Activated CD4-positive, alpha-beta T cell treated with anti-CD3 and anti-CD28 coated beads, Interleukin-2, amount 50 U/mL, for 24 hours (primary cell): Measurements from ENCODE around the gene JAKMIP1.
"Not testable (repeated sequence)": the region's sequence is repeated elsewhere in the genome, so short reads cannot be mapped to it uniquely, and the experiment has no call there.

ENCODE experiments used
- DNase-seq, 2 donors: peaks; one replicate each; pipeline ENCODE4 v3.0.0-alpha.2; 2020; ENCODE audit warnings: low read depth in 1 of 2, low spot score in 1 of 2

The JAKMIP1 gene

DNA sequence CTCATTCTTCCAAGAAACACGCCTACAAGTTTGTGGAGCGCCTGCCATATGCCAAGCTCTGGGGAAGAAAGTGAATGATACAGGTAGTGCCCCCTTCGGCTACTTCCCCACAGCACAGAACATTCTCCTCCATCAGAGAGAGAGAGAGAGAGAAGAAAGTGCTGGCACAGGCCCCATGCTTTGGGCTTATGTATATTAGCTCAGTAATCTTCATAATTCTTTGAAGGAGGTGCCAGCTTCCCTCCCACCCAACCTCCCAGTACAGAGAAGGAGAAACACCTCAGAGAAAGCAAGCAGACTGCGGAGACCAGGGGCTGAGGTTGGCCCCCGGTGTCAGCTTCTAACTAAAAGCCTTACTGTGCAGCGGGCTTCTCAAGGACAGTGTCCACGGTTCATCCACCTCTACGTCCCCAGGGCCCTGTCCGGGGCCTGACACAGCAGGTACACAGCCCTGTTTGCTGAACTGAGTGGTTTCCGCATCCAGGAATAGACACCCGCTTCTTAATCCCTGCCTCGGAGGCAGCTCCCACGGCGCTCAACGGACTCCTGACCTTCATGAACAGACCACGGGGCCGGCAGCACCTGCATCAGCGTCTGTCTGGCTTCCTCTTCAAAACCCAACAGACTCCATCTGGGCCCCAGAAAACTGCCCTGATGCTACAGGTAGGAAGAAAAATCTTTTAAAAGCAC, 50.2 kb downstream of the JAKMIP1 start:
- DNase-seq, result no peak

DNA sequence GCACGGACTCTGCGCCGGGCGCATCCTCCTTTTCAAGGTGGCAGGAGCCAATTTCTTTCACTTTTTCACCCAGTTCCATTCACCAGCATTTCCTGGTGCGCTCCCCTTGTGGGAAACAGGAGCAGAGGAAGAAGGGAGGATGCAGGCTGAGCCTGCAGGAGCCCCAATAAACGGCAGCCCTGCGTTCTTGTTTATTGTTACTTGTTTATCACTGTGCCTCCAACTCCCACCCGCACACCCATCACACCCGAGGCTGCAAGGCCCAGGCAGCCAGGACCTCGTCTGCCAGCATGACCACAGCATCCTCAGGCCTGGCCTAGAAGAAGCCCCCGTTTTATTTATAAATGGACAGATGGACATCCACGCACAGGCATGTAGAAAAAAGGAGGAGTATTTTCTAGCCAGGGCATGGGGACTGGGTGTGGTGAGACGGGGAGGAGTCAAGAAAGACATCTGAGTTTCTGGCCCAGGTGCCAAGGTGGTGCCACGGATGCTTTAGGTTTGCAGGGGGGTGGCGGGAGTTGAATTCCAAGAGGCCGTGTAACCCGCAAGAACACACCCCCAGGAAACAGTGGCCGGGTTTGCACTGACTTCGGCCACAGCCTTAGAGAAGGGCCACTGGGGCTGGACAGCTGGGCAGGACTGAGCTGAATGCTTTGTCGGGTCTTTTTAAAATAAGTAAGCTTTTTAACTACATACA, 51.7 kb downstream of the JAKMIP1 start:
- DNase-seq, result no peak

DNA sequence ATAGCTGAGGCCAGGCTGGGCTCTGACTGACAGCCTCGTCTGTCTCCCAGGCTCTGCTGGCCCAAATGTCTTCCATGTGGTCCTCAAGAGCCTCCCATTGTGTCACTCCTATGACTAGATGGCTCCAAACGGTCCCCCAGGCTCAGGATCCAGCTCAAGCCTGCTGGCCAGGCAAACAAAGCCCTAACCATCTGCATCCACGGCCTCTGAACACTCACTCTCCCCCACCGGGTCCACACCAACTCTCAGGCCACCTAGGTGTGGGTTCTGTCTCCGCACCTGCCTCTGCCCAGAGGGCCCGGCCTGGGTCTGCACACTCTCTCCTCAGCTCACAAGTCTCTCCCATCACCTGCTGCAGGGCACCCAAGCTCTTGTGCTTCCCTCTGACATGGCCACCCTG, 52.9 kb downstream of the JAKMIP1 start:
- DNase-seq, result no peak

DNA sequence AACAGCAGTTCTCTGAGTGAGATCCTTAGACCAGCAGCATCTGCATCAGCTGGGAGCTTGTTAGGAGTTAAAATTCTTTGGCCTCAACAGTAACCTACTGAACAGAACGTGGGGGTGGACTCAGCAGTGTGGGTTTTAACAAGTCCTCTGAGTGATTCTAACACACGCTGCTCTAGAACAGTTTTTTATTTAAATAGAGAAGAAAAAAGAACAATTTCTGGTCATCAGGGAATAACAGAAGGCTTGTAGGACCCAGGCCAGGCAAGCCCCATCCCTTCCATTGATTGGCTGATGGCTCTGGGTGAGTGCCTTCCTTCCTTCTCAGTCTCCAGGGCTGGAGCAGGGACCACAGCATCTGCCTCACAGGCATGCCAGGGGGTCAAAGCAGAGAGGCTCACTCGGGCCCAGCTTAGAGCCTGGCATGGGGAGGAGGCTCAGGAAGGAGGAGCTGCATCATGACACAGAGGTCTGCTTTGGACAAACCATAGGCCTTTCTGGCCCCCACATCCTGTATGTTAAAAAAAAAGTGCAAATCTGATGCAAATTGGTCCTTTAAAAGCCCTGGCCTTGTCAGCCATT, 56.7 kb downstream of the JAKMIP1 start:
- no peak for DNase-seq

DNA sequence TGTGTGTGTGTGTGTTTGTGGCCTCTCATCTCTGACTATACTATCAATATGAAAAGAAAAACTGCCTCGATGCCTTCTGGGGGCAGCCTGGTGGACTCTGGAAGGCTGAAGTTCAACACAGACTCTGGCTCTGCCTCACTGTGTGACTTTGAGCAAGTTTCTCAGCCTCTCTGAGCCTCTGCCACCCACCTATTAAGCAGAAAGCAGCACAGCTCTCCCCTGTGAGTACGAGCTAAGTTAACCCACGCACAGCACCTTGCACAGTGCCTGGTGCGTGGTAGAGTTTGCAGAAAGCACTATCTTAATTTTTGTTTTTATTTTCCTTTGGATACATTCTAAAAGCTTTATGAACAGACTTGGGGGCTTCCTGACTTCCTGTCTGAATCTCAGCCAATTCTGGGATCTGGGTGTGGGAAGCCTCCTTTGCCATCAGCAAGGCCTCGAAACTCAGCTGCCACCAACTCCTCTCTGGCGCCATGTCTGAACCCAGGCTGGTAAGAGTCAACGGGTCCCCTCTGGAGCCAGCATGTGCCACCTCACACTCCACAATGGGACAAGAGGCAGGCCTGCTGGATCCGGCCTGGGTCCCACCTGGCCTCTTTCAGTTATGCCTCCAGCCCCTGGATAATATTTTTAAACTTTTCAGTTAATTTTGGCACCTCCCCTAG, 57.3 kb downstream of the JAKMIP1 start:
- no peak for DNase-seq

DNA sequence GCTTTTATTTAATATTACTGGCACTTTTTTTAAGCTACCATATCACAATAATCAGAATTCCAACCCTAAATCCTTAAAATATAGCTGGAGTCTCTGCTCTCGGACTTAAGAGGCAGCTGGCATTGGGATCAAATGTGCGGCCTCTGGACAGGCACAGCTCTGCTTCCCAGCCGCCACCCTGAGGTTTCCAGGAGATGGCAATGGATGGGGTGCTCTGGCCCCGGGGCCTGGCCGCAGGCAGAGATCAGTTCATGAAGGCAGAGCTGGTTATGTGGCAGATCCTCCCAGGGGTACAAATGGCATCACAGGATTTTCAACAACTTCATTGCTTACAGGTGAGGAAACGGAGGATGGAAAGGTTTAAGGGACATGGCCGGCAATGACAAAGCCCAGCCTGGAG, 57.8 kb downstream of the JAKMIP1 start:
- no peak for DNase-seq

DNA sequence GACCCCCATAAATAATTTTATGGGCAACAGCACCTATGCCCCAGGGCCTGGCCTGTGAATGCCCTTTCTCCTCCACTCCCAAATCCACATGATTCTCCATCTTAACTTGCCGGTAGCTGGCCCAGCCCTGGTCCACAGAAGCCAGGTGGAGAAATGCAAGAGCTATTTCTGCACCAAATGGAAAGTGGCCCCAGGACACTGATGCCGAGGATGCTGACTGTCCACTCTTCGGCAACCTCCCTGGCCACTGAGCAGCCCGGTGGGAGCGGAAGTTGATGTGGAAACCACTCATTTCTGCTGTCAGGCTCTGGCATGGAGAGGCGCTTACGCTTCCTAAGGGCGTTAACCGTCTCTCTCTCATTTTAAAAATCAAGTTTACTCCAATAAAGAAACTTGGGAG, 58.8 kb downstream of the JAKMIP1 start:
- DNase-seq, result no peak

DNA sequence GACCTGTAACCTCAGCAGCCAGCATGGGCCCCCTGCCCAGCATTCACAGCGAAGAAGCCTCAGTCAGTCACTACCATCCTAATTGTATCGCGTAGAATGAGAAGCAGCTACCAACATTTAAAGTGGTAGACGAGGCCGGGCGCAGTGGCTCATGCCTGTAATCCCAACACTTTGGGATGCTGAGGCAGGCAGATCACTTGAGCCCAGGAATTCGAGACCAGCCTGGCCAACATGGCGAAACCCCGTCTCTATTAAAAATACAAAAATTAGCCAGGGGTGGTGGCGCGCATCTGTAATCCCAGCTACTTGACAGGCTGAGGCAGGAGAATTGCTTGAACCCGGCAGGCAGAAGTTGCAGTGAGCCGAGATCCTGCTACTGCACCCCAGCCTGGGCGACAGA, 59.3 kb downstream of the JAKMIP1 start:
- not testable (repeated sequence) for DNase-seq

DNA sequence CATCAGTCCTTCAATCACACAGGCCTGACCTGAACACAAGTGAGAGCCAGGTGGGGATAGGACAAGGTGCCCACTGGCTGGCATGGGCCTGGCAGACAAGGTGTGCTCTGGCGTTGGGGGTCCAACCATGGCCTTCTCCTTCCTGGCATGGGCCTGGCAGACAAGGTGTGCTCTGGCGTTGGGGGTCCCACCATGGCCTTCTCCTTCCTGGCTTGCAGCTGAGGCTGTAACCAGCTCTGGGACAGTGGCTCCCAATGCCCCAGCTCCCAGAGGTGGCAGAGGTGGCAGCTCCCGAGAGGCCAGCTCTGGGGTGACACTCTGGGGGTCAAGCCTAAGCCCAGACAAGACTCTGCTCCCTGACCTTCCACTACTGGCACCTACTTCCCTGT, 62.6 kb downstream of the JAKMIP1 start:
- DNase-seq, result no peak

DNA sequence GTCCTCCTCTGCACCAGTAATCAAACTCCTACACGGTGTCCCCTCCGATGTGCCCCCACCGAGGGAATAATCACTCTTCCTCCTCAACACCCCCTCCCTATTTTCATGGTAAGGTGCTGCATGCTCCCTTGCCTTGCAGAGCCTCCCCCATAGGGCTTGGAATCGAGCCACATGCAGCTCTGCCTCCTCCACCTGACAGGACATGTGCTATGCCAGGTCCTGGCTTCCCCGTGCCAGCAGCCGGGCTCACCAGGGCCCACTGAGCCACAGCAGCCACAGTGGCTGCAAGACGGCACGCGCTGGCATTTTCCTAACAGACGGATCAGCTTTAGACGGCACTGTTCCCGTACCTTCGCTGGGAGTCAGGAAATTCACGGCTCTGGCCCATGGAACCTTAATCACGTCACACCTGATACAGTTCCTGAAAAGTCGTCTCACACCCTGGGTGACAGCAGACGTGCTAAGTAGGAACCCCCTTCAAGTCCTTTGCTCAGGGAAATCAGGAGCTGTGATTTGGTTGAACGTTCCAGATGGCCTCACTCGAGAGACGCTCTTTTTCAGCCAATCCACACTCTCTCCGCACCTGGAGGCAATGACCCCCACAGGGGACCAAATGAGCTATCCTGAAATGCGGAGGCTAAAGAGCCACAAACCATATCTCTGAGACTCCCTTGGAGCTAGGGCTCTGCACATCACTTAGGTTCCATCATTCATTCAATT, 63.2 kb downstream of the JAKMIP1 start:
- no peak for DNase-seq

DNA sequence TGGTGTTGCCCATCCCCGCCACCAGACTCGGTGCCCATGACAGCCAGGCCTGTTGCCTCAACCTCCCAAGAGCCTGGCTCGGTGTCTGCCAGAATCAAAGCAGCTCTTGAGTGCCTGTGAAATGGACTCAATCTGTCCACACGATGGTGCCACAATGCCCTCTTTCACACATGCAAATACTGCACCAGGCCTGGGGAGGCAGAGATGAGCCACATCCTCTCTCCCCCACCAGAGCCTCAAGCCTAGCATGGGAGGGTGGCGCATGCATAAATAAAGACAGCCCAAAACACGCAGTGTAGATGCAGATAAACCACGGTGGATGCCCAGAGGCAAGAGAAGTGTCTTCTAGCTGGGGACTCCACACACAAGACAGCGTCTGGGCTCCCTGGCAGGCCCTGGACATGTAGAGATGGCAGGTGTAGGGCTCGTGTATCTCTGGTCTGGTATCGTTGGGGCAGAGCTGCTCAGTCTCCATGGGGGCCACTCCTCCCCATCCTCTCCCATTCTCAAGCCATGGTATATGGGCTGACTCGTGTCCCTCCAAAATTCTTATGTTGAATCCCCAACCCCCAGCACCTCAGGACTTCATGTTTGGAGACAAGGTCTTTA, 65.6 kb downstream of the JAKMIP1 start:
- DNase-seq, result peak in 1 of 2 donors; percentile 9

DNA sequence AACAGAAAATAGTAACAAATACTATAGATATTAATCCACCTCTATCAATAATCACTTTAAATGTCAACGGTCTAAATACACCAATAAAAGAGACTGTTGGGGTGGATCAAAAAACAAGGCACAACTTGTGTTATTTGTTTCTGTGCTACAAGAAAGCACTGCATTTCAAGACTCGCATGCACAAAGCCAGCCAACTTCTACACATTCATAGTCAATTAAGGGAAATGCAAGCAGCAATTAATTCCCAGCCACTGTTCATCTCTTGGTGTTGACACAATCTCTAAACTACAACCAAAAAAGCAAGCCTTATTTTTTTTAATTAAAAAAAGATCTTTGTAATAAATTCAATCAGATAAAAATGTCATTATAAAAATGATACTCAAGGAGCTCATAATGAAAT, 67.6 kb downstream of the JAKMIP1 start:
- no peak for DNase-seq

DNA sequence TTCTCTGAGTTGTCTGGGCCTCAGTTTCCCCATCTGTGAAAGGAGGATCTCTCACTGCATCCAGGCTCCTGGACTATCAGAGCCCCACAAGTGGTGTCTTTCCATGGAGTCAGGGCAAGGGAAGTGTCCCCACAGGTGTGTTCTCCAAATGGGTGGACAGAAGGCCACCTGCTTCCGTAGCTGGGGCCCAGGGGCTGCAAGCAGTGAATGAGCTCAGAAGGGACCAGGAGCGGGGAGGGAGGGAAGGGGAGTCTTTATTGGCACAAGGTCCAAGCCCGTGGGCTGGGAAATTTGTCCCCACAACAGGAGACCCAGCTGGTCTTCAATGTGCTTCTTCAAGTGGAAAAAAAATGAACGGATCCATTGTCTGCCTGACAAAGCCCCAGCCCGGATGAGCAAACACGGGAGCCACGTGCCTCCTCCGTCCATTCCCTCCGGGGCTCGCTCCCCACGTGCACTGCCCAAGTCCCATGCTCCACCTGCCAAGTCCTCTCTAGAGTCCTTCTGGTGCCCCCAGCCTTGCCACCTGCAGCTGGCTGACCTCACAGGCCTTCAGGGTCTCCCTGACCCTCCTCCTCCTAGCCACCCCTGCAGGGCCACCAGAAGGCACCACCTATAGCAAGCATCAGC, 72.0 kb downstream of the JAKMIP1 start:
- no peak for DNase-seq

DNA sequence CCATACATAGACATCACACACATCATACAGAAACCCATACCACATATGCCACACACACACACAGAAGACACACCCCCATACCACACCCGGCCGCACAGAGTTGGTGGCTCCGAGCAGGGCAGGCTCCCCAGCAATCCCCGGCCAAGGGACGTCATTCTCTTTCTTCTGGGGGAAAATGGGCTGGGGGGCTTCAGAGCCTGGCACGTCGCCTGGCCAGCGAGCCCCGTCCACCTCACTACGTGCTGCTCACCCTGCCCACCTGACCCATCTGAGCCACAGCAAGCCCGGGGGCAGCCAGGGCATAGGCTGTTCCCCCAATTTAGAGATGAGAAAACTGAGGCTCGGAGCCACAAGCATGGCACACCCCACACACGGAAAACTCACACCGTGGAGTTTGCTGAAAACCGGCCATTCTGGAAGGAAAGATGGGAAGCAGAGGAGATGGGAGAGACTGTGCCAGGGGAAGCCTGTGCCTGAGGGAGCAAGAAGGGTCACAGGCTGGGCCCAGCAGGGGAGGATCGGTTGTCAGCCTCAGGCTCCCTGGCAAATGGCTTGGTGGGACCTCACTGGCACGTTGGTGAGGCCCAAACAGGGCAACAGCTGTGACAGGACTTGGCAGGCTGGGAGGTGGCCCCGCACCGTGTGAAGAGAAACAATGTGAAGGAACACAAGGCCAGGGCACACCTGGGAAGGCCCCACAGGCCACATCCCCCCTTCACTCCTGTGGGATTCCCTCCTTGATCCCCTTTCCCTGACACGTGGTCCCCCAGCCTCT, 73.2 kb downstream of the JAKMIP1 start:
- DNase-seq, result no peak

DNA sequence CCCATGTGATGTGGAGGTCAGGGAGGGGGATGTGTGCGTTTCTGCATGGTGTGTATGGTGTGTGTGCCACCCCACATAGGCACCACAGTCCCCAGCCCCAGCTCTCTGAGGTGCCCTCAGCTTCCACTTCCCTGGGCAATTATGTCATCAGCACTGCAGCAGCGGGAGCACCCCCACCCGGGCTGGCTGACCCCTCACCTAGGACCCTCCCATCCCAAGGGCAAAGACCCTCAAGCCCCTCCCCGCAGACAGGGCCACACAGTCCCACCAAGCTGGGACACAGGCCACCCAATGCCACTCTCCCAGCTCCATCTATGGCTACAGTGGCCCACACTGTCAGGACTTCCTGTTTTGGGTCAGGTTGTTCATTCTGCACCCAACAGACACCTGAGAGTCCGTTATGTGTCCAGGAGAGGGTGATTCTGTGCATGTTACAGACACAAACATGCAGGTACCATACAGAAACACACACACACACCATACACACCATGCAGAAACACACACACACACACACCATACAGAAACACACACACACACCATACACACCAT, 75.2 kb downstream of the JAKMIP1 start:
- no peak for DNase-seq

DNA sequence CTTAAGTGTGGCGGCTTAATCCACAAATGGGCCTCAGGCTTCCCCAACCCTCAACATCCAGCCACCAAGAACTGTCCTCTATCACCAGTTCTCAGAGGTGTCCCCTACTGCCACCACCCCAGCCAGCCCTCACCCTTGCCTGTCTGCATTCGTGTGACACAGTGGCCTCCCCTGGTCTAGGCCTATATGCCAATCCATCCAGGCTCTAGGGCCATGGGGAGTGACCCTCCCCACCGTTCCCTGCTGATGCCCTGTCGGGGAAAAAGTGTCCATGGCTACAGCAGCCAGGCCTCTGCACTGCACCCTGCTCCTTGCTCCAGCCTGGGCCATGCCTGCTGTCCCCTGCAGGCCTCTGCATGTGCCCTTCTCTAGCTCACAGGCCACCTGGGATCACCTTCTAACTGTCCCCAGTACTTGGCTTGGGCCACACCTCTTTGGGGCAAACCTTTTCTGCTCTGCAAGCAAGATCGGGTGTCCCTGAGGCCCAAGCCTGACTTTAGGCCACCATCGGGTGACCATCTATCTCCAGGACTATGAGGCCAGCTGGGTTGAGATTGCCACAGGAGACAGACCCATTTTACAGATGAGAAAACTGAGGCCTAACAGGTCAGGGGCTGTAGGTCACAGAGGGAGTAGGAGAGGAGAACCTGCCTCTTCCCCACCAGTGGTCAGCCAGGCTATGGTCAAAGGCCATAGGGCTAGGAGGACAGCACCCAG, 75.8 kb downstream of the JAKMIP1 start:
- DNase-seq, result no peak

DNA sequence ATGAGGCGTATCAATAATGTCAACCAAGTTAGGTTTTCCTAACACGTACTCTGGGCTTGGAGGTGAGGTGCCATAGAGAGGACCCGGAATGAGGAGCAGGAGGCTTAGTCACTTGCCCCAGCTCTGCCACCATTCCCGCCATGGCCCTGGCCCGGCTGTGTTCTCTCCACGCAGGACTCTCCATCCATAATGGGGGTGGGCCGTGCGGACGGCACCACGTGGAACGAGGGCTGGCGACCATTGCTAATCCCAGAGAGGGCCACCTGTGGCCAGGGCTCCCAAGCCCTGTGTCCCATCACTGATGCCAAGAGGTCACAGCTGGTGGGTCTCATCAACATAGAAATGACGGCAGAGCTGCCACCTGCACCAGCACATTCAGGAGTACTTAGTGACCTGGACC, 76.4 kb downstream of the JAKMIP1 start:
- DNase-seq, result no peak

DNA sequence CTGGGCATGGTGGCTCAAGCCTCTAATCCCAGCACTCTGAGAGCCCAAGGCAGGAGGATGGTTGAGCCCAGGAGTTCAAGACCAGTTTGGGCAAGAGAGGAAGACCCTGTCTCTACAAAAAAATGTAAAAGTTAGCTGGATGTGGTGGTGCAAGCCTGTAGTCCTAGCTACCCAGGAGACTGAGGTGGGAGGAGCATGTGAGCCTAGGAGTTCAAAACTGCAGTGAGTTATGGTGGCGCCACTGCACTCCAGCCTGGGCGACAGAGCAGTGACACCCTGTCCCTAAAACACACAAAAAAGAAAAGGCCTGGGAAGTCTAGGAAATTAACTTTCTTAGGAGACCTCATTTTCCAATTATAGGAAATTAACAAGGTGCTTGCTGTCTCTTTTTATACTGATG, 76.8 kb downstream of the JAKMIP1 start:
- no peak for DNase-seq

DNA sequence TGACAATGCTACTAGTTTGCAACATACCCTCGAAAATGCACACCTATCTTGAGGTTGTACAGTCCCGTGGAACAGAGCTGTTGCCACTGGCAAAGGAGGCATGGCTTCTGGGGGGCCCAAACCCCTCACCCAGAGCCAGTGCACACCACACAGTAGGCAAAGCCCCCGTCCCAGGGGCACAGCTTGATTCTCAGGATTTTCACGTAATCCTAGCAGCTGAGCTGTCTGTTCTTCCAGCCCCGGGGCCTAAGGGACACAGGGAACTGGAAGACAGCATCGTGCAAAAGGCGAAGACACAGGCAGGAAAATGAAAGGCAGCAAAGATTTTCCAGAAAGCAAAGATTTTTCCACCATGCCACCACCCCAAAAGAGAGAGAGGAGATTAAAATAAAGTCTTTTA, 77.2 kb downstream of the JAKMIP1 start:
- no peak for DNase-seq
